Suprapubic skin (tissue), 4 donors: Measurements from ENCODE around the gene PLA2R1.

ENCODE experiments used
- POLR2A ChIP-seq, 2 donors: fragments of 450-650 bp; IDR thresholded peaks; one replicate each; pipeline ENCODE4 v1.6.1; 2017; ENCODE audit warnings: antibody characterized with exemption in 2 of 2, mild to moderate bottlenecking in 2 of 2, moderate library complexity in 2 of 2
- POLR2AphosphoS5 ChIP-seq, 3 donors: sonication (generic); formaldehyde crosslinking; IDR thresholded peaks; one replicate each; pipeline ENCODE4 v1.6.1; 2017; ENCODE audit warnings: antibody characterized with exemption in 3 of 3
- TF ChIP-seq, protein P1 (sequence below), 2 donors: fragments of 200-600 bp in 1 of 2; fragments of 450-650 bp in 1 of 2; sonication (generic) in 1 of 2; IDR thresholded peaks; one replicate each; pipeline ENCODE4 v1.5.1; 2016 to 2019; ENCODE audit warnings: antibody characterized with exemption in 2 of 2, mild to moderate bottlenecking in 1 of 2, moderate library complexity in 1 of 2

DNA sequence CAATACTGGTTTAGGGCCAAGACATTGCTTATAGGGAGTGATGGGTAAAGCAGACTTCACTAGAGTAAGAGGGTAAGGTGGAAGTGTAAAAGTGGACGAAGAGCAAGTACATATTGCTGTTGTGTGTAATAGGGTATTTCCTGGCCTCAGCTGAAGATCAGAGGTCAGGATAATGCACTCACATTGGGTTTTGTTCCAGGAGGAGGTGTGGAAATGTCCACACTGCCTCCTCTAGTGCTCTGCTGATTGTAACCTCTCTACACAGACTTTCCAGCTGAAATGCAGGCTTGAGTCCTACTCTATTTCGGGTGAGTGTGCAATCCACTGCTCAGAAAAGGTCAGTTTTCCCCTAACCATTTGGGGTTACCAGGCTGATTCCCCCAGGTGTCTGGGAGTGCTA lies 41.7 kb upstream of the PLA2R1 start:
- TF ChIP-seq POLR2A (IDR thresholded peaks at IDR 0.05) (no peak), POLR2AphosphoS5 (IDR thresholded peaks at IDR 0.05) (no peak)
- TF ChIP-seq, protein P1, sequence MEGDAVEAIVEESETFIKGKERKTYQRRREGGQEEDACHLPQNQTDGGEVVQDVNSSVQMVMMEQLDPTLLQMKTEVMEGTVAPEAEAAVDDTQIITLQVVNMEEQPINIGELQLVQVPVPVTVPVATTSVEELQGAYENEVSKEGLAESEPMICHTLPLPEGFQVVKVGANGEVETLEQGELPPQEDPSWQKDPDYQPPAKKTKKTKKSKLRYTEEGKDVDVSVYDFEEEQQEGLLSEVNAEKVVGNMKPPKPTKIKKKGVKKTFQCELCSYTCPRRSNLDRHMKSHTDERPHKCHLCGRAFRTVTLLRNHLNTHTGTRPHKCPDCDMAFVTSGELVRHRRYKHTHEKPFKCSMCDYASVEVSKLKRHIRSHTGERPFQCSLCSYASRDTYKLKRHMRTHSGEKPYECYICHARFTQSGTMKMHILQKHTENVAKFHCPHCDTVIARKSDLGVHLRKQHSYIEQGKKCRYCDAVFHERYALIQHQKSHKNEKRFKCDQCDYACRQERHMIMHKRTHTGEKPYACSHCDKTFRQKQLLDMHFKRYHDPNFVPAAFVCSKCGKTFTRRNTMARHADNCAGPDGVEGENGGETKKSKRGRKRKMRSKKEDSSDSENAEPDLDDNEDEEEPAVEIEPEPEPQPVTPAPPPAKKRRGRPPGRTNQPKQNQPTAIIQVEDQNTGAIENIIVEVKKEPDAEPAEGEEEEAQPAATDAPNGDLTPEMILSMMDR (IDR thresholded peaks at IDR 0.05): no peak
